ENCODE measurements around the gene MED31. TPM values are rescaled to one million over a fixed set of nuclear protein-coding genes. Genes with fewer than 3 reads are reported as not detected.

The MED31 gene
- total and polyA plus RNA-seq, 2 of the 13 experiments (the other 11 are each of a cell fraction or from before 2014, with no cell fraction given), result 19.0 to 20.9 TPM

GRCh38 chr17:6683081-6683684, 31.8 kb upstream of the MED31 start:
- BruUV-seq (replicated peaks), result no TSS peak
- H2AFZ ChIP-seq (ENCODE audit: low read length), result no peak overlapping the region
- DNase-seq (ENCODE audit: low spot score), result peak; percentile 85
- WGBS (ENCODE audit: low lambda C conversion rate), result 0% methylated on average over 3 of the region's 3 CpGs
- intact Hi-C loops (cut with micrococcal nuclease; ENCODE audit: unreplicated experiment) (loop anchor here (2.0 kb wide), 2 partner anchors 16 to 18 kb away; no protein-coding TSS in a partner anchor), in situ Hi-C loops (cut with HindIII; ENCODE audit: extremely low pct_ligation_motif_present, low pct_unique_long_range_greater_than_20kb) (no loop called here)
- peaks cover 80% of the 10 kb centered on the region for H3K4me1 ChIP-seq (ENCODE audit: insufficient read depth, low read length)
- H3K27ac ChIP-seq (ENCODE audit: extremely low read length, insufficient read depth, low read length), result peak overlapping the region; percentile 58
- 0 out of 5 replicates have a peak, but pooled peaks cover 0 to 8% of the 10 kb centered on the region in 2 experiments for H3K36me3 ChIP-seq (replicated peaks in 1 of 2; ENCODE audit: control insufficient read depth in 1 of 2, insufficient read depth in 2 of 2, low read length in 2 of 2)
- POLR2A ChIA-PET, result interaction anchor here (0.9 to 7.7 kb wide), 9 partner anchors 9 to 170 kb away, joined by 3 to 265 read pairs (median 4); partner anchors contain the start of gene SLC13A5
- H3K9ac ChIP-seq (ENCODE audit: insufficient read depth, low read depth, low read length), result no peak overlapping the region
- ATAC-seq, result peak; percentile 40
- no peaks in the 10 kb centered on the region for H3K9me3 ChIP-seq (ENCODE audit: low read length)
- no peaks in the 10 kb centered on the region for H3K79me2 ChIP-seq (ENCODE audit: insufficient read depth, low read length)
- H3K4me3 ChIP-seq (replicated peaks in 1 of 3; ENCODE audit: insufficient read depth in 1 of 3, low read depth in 2 of 3, low read length in 3 of 3), result peak overlapping the region in 1 of 3 experiments; percentile 10; a peak in 1 of 6 replicates
- H3K27me3 ChIP-seq (ENCODE audit: control insufficient read depth in 1 of 2, insufficient read depth in 2 of 2, low read length in 2 of 2), result no peaks in the 10 kb centered on the region
- peak; percentile 91 for FAIRE-seq
- CTCF ChIA-PET (ENCODE audit: low intra/inter-chr PET ratio, low total read pairs), result interaction anchor here (0.7 kb wide), 1 partner anchor 31 kb away, joined by 3 read pairs; no protein-coding TSS in a partner anchor
- peak overlapping the region; percentile 66 for H3K4me2 ChIP-seq (ENCODE audit: low read depth, low read length)
- no peaks in the 10 kb centered on the region for H4K20me1 ChIP-seq (ENCODE audit: insufficient read depth, low read length)
- no peak for TF ChIP-seq ZFAT (CRISPR knock-in tag; conservative IDR thresholded peaks at IDR 0.05)
- no peak for TF ChIP-seq ZNF770 (CRISPR knock-in tag; IDR thresholded peaks at IDR 0.05)
- no peak for TF ChIP-seq ZNF720 (CRISPR knock-in tag; IDR thresholded peaks at IDR 0.05)
- TF ChIP-seq HHEX (CRISPR knock-in tag; IDR thresholded peaks at IDR 0.05), result peak; percentile 88
- no peak for TF ChIP-seq ZBTB7B (CRISPR knock-in tag; IDR thresholded peaks at IDR 0.05)
- TF ChIP-seq ZNF205 (CRISPR knock-in tag; IDR thresholded peaks at IDR 0.05), result no peak
- TF ChIP-seq THYN1 (CRISPR knock-in tag; IDR thresholded peaks at IDR 0.05; ENCODE audit: borderline replicate concordance, low read depth), result no peak
- no peak for TF ChIP-seq CCAR2 (optimal IDR thresholded peaks at IDR 0.05; ENCODE audit: low read depth, low read length)
- no peak; the same call in 1 of the 2 replicates for TF ChIP-seq CREM (IDR thresholded peaks at IDR 0.05)
- no peak for TF ChIP-seq CREM (CRISPR knock-in tag; IDR thresholded peaks at IDR 0.05)
- no peak for TF ChIP-seq ZNF879 (CRISPR knock-in tag; IDR thresholded peaks at IDR 0.05)
- peak; percentile 48; the same call in 1 of the 2 replicates for TF ChIP-seq NCOR1 (IDR thresholded peaks at IDR 0.05; ENCODE audit: borderline replicate concordance, low read length)
- TF ChIP-seq JUN (CRISPR knock-in tag; IDR thresholded peaks at IDR 0.05), result no peak
- 0 out of 2 replicates have a peak, but pooled peaks have one; percentile 32 for TF ChIP-seq GATA4 (IDR thresholded peaks at IDR 0.05; ENCODE audit: borderline replicate concordance, low read depth)
- TF ChIP-seq, protein P1, sequence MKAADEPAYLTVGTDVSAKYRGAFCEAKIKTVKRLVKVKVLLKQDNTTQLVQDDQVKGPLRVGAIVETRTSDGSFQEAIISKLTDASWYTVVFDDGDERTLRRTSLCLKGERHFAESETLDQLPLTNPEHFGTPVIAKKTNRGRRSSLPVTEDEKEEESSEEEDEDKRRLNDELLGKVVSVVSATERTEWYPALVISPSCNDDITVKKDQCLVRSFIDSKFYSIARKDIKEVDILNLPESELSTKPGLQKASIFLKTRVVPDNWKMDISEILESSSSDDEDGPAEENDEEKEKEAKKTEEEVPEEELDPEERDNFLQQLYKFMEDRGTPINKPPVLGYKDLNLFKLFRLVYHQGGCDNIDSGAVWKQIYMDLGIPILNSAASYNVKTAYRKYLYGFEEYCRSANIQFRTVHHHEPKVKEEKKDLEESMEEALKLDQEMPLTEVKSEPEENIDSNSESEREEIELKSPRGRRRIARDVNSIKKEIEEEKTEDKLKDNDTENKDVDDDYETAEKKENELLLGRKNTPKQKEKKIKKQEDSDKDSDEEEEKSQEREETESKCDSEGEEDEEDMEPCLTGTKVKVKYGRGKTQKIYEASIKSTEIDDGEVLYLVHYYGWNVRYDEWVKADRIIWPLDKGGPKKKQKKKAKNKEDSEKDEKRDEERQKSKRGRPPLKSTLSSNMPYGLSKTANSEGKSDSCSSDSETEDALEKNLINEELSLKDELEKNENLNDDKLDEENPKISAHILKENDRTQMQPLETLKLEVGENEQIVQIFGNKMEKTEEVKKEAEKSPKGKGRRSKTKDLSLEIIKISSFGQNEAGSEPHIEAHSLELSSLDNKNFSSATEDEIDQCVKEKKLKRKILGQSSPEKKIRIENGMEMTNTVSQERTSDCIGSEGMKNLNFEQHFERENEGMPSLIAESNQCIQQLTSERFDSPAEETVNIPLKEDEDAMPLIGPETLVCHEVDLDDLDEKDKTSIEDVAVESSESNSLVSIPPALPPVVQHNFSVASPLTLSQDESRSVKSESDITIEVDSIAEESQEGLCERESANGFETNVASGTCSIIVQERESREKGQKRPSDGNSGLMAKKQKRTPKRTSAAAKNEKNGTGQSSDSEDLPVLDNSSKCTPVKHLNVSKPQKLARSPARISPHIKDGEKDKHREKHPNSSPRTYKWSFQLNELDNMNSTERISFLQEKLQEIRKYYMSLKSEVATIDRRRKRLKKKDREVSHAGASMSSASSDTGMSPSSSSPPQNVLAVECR (CRISPR knock-in tag; IDR thresholded peaks at IDR 0.05; ENCODE audit: borderline replicate concordance), result peak; percentile 55; the same call in 1 of the 2 replicates
- TF ChIP-seq, protein P2, sequence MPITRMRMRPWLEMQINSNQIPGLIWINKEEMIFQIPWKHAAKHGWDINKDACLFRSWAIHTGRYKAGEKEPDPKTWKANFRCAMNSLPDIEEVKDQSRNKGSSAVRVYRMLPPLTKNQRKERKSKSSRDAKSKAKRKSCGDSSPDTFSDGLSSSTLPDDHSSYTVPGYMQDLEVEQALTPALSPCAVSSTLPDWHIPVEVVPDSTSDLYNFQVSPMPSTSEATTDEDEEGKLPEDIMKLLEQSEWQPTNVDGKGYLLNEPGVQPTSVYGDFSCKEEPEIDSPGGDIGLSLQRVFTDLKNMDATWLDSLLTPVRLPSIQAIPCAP (CRISPR knock-in tag; IDR thresholded peaks at IDR 0.05; ENCODE audit: low read depth), result no peak
- TF ChIP-seq ZNF33B (CRISPR knock-in tag; IDR thresholded peaks at IDR 0.05), result no peak

Data from HepG2 (cell line).